Subcutaneous adipose tissue (tissue), 4 donors: ENCODE results near the gene ADD2. TPM values are rescaled to one million over a fixed set of nuclear protein-coding genes. Genes with fewer than 3 reads are reported as not detected.

Experiments used
- CTCF ChIP-seq: fragments of 450-650 bp; IDR thresholded peaks from one replicate; pipeline ENCODE4 v1.5.1; 2016; ENCODE audit warnings: low read depth, mild to moderate bottlenecking, control low read depth, antibody characterized with exemption, moderate library complexity
- total RNA-seq, 4 donors: library from RNA; depleted of rRNA; stranded (reverse); fragments of >200 nt; gene quantifications; one replicate each; pipeline ENCODE4 v1.1.0, GENCODE V29; 2016

ADD2 gene
- total RNA-seq, 4 donors from 2014 or later: 0.75 to 2.9 (median 1.3) TPM

GRCh38 chr2:70738159-70738558 is 29.8 kb downstream of the ADD2 start:
- no peak for TF ChIP-seq CTCF

- TF ChIP-seq CTCF: no peak
These were observed 32.9 kb downstream of the ADD2 start for GRCh38 chr2:70735071-70735470.

GRCh38 chr2:70733646-70734180 is 34.3 kb downstream of the ADD2 start:
- no peak for TF ChIP-seq CTCF

- no peak for TF ChIP-seq CTCF
These were observed 35.0 kb downstream of the ADD2 start for GRCh38 chr2:70732766-70733645.

GRCh38 chr2:70730730-70731129 is 37.3 kb downstream of the ADD2 start:
- no peak for TF ChIP-seq CTCF

GRCh38 chr2:70729647-70730046 is 38.4 kb downstream of the ADD2 start:
- no peak for TF ChIP-seq CTCF

- no peak for TF ChIP-seq CTCF
These were observed 39.9 kb downstream of the ADD2 start for GRCh38 chr2:70728128-70728527.
